GM19452 (cell line): ENCODE measurements around the gene DHX29.

ENCODE experiments used
- ATAC-seq: cut with Tn5 transposase; IDR thresholded peaks from one replicate; pipeline ENCODE4 v1.9.1; 2021; ENCODE audit not compliant: unreplicated experiment

Gene DHX29

GRCh38 chr5:55232271-55232984 lies 75.1 kb downstream of the DHX29 start:
- no peak for ATAC-seq

GRCh38 chr5:55231919-55232270 lies 75.6 kb downstream of the DHX29 start:
- ATAC-seq = no peak

- ATAC-seq = no peak
Measured at GRCh38 chr5:55231029-55231918, 76.2 kb downstream of the DHX29 start.

- ATAC-seq = no peak
Measured at GRCh38 chr5:55230086-55230629, 77.3 kb downstream of the DHX29 start.

GRCh38 chr5:55227664-55228430 lies 79.6 kb downstream of the DHX29 start:
- ATAC-seq = no peak

- ATAC-seq = peak; percentile 27
Measured at GRCh38 chr5:55226934-55227663, 80.4 kb downstream of the DHX29 start, which contains the start of gene MCIDAS. Gene MCIDAS, minus strand, starts transcription at chr5:55227315. Its CDS starts 177 bp downstream, at chr5:55227138.

- ATAC-seq = peak; percentile 67
Measured at GRCh38 chr5:55226027-55226933, 81.2 kb downstream of the DHX29 start.

- no peak for ATAC-seq
Measured at GRCh38 chr5:55225346-55225745, 82.1 kb downstream of the DHX29 start.

GRCh38 chr5:55223812-55224240 lies 83.7 kb downstream of the DHX29 start:
- no peak for ATAC-seq

- ATAC-seq = no peak
Measured at GRCh38 chr5:55222985-55223811, 84.3 kb downstream of the DHX29 start.

- ATAC-seq = no peak
Measured at GRCh38 chr5:55222092-55222984, 85.2 kb downstream of the DHX29 start.

- no peak for ATAC-seq
Measured at GRCh38 chr5:55220433-55221185, 86.9 kb downstream of the DHX29 start.

GRCh38 chr5:55219770-55220169 lies 87.7 kb downstream of the DHX29 start:
- no peak for ATAC-seq

GRCh38 chr5:55218967-55219366 lies 88.5 kb downstream of the DHX29 start:
- no peak for ATAC-seq

GRCh38 chr5:55211184-55211874 lies 96.2 kb downstream of the DHX29 start:
- ATAC-seq = no peak
